ENCODE measurements around the gene NTSR2.
"Not testable (repeated sequence)": the region's sequence is repeated elsewhere in the genome, so short reads cannot be mapped to it uniquely, and the experiment has no call there.

The NTSR2 gene

GRCh38 chr2:11678306-11678960 lies 8.4 kb upstream of the NTSR2 start:
- DNase-seq: no peak

GRCh38 chr2:11677136-11678055 lies 7.4 kb upstream of the NTSR2 start:
- no peak for DNase-seq

GRCh38 chr2:11676640-11677039 lies 6.6 kb upstream of the NTSR2 start:
- DNase-seq: no peak

GRCh38 chr2:11675423-11676112 lies 5.6 kb upstream of the NTSR2 start:
- no peak for DNase-seq

GRCh38 chr2:11674983-11675382 lies 5.0 kb upstream of the NTSR2 start:
- no peak for DNase-seq

GRCh38 chr2:11672407-11672806 lies 2.4 kb upstream of the NTSR2 start:
- no peak for DNase-seq

- no peak for DNase-seq
These were observed 1.9 kb downstream of the NTSR2 start for GRCh38 chr2:11667866-11668637.

- no peak for DNase-seq
These were observed 2.8 kb downstream of the NTSR2 start for GRCh38 chr2:11667194-11667593.

GRCh38 chr2:11665510-11666362 lies 4.3 kb downstream of the NTSR2 start:
- no peak for DNase-seq

- no peak for DNase-seq
These were observed 5.0 kb downstream of the NTSR2 start for GRCh38 chr2:11665028-11665427.

- no peak for DNase-seq
These were observed 6.6 kb downstream of the NTSR2 start for GRCh38 chr2:11663427-11663826.

- DNase-seq: no peak
These were observed 7.1 kb downstream of the NTSR2 start for GRCh38 chr2:11662882-11663281.

GRCh38 chr2:11661891-11662435 lies 8.0 kb downstream of the NTSR2 start:
- no peak for DNase-seq

- not testable (repeated sequence) for DNase-seq
These were observed 9.6 kb downstream of the NTSR2 start for GRCh38 chr2:11660396-11660795.

GRCh38 chr2:11659851-11660250 lies 10.1 kb downstream of the NTSR2 start:
- DNase-seq: no peak

GRCh38 chr2:11659115-11659475 lies 10.9 kb downstream of the NTSR2 start:
- DNase-seq: no peak

- no peak for DNase-seq
These were observed 11.5 kb downstream of the NTSR2 start for GRCh38 chr2:11658208-11659114.

GRCh38 chr2:11657646-11658045 lies 12.3 kb downstream of the NTSR2 start:
- DNase-seq: no peak

- no peak for DNase-seq
These were observed 12.8 kb downstream of the NTSR2 start for GRCh38 chr2:11657195-11657594.

GRCh38 chr2:11656671-11657101 lies 13.3 kb downstream of the NTSR2 start:
- DNase-seq: no peak

GRCh38 chr2:11656252-11656651 lies 13.7 kb downstream of the NTSR2 start:
- no peak for DNase-seq

Data from MV-4-11 (cell line).